Smooth muscle cell (in vitro differentiated cells): Measurements from ENCODE around the gene FHIT. TPM values are rescaled to one million over a fixed set of nuclear protein-coding genes. Genes with fewer than 3 reads are reported as not detected.

Experiments
- DNase-seq: peaks from one replicate; lab custom pipeline; 2025; ENCODE audit not compliant: unreplicated experiment; lab: John Stamatoyannopoulos, UW
- H2AFZ ChIP-seq: fragments of 200-600 bp; sonication (generic); 2 replicates; pipeline ENCODE4 v1.6.0; 2016; ENCODE audit warnings: antibody characterized with exemption, low read depth, mild to moderate bottlenecking
- H3F3A ChIP-seq: fragments of 200-600 bp; sonication (generic); 2 replicates; pipeline ENCODE4 v1.6.0; 2017; ENCODE audit warnings: antibody characterized with exemption, low read depth
- H3K27ac ChIP-seq: fragments of 200-600 bp; sonication (generic); 2 replicates; pipeline ENCODE4 v1.5.1; 2016; ENCODE audit warnings: low read depth, mild to moderate bottlenecking
- H3K27me3 ChIP-seq: fragments of 200-600 bp; sonication (generic); 2 replicates; pipeline ENCODE4 v1.6.1; 2016; ENCODE audit warnings: low read depth, mild to moderate bottlenecking
- H3K36me3 ChIP-seq: fragments of 200-600 bp; sonication (generic); 2 replicates; pipeline ENCODE4 v1.5.1; 2016; ENCODE audit warnings: low read depth
- H3K4me1 ChIP-seq: fragments of 200-600 bp; sonication (generic); 2 replicates; pipeline ENCODE4 v1.5.1; 2016; ENCODE audit warnings: low read depth
- H3K4me2 ChIP-seq: fragments of 200-600 bp; sonication (generic); 2 replicates; pipeline ENCODE4 v1.6.0; 2016; ENCODE audit warnings: mild to moderate bottlenecking
- H3K4me3 ChIP-seq: fragments of 200-600 bp; sonication (generic); 2 replicates; pipeline ENCODE4 v1.5.1; 2016; ENCODE audit warnings: mild to moderate bottlenecking
- H3K79me2 ChIP-seq: fragments of 200-600 bp; sonication (generic); 2 replicates; pipeline ENCODE4 v1.6.0; 2016; ENCODE audit warnings: low read depth, mild to moderate bottlenecking
- H3K9ac ChIP-seq: fragments of 200-600 bp; sonication (generic); 2 replicates; pipeline ENCODE4 v1.6.0; 2016; ENCODE audit warnings: low read depth
- H3K9me3 ChIP-seq: fragments of 200-600 bp; sonication (generic); replicated peaks from 2 replicates; pipeline ENCODE4 v1.5.1; 2016; ENCODE audit warnings: low read depth
- H4K20me1 ChIP-seq: fragments of 200-600 bp; sonication (generic); 2 replicates; pipeline ENCODE4 v1.6.0; 2016; ENCODE audit warnings: low read depth
- CTCF ChIP-seq: fragments of 200-600 bp; sonication (generic); IDR thresholded peaks from 2 replicates; pipeline ENCODE4 v1.5.1; 2017; ENCODE audit warnings: borderline replicate concordance, mild to moderate bottlenecking, antibody characterized with exemption; ENCODE audit not compliant: insufficient read depth, poor library complexity, severe bottlenecking
- WGBS: methylation state at CpG from one replicate; pipeline ENCODE4 v1.1.7; 2016; ENCODE audit warnings: low lambda C conversion rate; 5-methylcytosine and 5-hydroxymethylcytosine counted together
- polyA plus RNA-seq: library from polyadenylated mRNA; unstranded; fragments of >200 nt; fragmentation: Nextera tagmentation; extraction: Ambion mirVana; gene quantifications from 2 replicates; pipeline ENCODE4 v1.2.1, GENCODE V29; 2016
- total RNA-seq: library from RNA; depleted of rRNA; stranded (reverse); fragments of >200 nt; gene quantifications from 2 replicates; pipeline ENCODE4 v1.2.3, GENCODE V29; 2014

FHIT gene
- total and polyA plus RNA-seq, 2 experiments from 2014 or later = 5.9 to 6.7 TPM

- Histone ChIP-seq H3K9ac (no peak overlapping the region), H3K36me3 (no peaks in the 10 kb centered on the region), H3K79me2 (no peaks in the 10 kb centered on the region), H4K20me1 (no peaks in the 10 kb centered on the region), H2AFZ (no peak overlapping the region), H3K4me2 (no peak overlapping the region), H3K4me1 (no peaks in the 10 kb centered on the region), H3K27me3 (no peaks in the 10 kb centered on the region), H3K4me3 (no peak overlapping the region), H3K27ac (peak overlapping the region; percentile 81), H3K9me3 (no peaks in the 10 kb centered on the region), H3F3A (no peaks in the 10 kb centered on the region)
- no peak for TF ChIP-seq CTCF
- WGBS = 52% methylated on average over 4 of the region's 4 CpGs
- DNase-seq = no peak
Measured at GRCh38 chr3:60810881-60811280, 440.4 kb downstream of the FHIT start.

- H3K79me2 ChIP-seq = no peaks in the 10 kb centered on the region
- peak overlapping the region; percentile 4 for H3K4me2 ChIP-seq
- peak overlapping the region; percentile 81 for H3K27ac ChIP-seq
- no peak overlapping the region for H3K4me3 ChIP-seq
- H2AFZ ChIP-seq = no peak overlapping the region
- H4K20me1 ChIP-seq = no peaks in the 10 kb centered on the region
- no peaks in the 10 kb centered on the region for H3F3A ChIP-seq
- 20% methylated on average over 4 of the region's 4 CpGs for whole genome bisulfite sequencing
- no peak overlapping the region for H3K9ac ChIP-seq
- no peaks in the 10 kb centered on the region for H3K9me3 ChIP-seq
- DNase-seq = no peak
- no peaks in the 10 kb centered on the region for H3K27me3 ChIP-seq
- H3K36me3 ChIP-seq = no peaks in the 10 kb centered on the region
- no peak for TF ChIP-seq CTCF
- H3K4me1 ChIP-seq = no peaks in the 10 kb centered on the region
Measured at GRCh38 chr3:60809857-60810610, 441.2 kb downstream of the FHIT start.

GRCh38 chr3:60803216-60804173 lies 447.8 kb downstream of the FHIT start:
- Histone ChIP-seq H3F3A (no peaks in the 10 kb centered on the region), H3K9ac (no peak overlapping the region), H3K27ac (no peak overlapping the region), H3K27me3 (no peaks in the 10 kb centered on the region), H4K20me1 (no peaks in the 10 kb centered on the region), H3K4me3 (no peak overlapping the region), H3K36me3 (no peaks in the 10 kb centered on the region), H2AFZ (no peak overlapping the region), H3K4me1 (no peaks in the 10 kb centered on the region), H3K9me3 (no peaks in the 10 kb centered on the region), H3K4me2 (no peak overlapping the region), H3K79me2 (no peaks in the 10 kb centered on the region)
- 98% methylated on average over 19 of the region's 19 CpGs for WGBS
- no peak for TF ChIP-seq CTCF
- no peak for DNase-seq
